Smooth muscle cell of the brain vasculature (primary cell): ENCODE results near the gene HSPB9.
"Not testable (repeated sequence)": the region's sequence is repeated elsewhere in the genome, so short reads cannot be mapped to it uniquely, and the experiment has no call there.

Source experiments
- DNase-seq: peaks from one replicate; pipeline ENCODE4 v3.0.0-alpha.2; 2012; ENCODE audit warnings: low read depth, low spot score

Gene HSPB9

DNA sequence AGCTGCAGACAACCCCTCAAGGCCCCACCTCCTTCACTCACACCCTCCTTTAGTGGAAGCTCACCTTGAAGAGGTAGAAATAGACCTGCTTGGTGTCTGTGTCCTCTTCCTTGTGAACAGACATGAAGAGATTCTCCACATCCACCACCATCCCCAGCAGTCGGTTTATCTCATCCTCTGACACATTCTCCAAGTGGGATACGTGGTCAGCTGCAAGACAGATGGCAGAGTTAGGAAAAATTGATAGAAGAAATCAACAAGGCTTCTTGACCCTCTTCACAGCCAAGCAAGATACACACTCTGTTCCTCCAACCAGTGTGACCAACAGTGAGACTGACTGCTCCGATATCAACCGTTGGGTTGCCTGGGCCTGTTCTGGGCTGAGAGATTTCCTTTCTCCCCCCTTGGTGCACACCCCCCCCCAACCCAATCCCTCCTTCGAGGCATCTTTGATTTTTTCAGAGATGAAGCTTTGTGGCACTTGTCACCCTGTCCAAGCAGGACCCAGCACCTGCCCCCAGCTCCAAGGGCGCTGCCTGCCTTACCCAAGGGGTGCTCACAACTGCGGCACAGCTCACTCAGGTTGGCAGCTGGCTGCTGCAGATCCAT is 2.3 kb upstream of the HSPB9 start:
- no peak for DNase-seq

DNA sequence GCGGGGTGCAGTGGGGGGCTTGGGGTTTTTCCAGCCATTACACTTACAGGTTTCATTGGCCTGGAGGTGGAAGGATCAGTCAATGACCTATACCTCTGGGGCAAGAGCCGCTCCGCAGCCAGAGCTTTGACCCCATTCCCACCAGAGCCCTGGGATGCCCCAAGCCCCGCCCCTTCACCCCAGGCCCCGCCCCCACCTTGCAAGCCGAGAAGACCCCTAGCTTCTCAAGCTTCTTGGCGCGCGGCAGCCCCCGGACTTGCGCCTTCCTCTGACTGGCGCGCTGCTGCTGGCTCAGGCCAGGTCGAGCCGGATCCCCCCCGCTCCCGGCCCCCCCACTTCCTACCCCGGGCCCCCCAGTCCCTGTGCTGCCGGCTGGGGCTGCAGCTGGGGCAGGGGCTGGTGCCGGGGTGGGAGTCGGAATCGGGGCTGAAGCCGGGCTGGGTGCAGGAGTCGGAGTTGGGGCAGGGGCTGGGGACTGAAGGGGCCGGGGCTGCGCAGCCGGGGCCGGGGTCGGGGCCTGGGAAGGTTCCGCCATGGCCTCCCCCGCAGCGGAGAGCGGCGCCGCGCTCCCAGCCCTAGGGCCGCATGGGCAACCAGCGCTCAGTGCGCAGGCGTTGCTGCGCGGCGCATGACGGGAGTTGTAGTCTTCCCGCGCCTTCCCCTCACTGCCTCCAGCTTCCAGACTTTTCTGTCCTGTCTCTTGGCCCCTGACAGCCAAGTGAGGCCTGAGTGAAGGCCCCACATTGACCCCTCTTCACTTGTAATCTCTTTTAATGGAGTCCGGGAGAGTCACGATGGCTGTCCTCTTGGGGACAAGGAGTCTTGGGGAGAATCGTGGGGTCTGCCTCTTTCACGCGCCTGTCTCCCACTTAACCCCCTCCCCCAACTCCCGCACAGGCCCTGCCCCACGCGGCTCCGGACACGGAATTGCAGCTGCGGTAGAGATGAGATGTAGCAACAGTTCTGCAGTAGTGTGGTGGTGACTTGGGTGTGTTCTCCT is 1.5 kb upstream of the HSPB9 start, which contains the start of gene KAT2A:
Gene KAT2A, minus strand, starts transcription at position 598 of the 1,000 bp plus-strand sequence. Its CDS starts 63 bp downstream, at position 535.
- DNase-seq: peak; percentile 39

DNA sequence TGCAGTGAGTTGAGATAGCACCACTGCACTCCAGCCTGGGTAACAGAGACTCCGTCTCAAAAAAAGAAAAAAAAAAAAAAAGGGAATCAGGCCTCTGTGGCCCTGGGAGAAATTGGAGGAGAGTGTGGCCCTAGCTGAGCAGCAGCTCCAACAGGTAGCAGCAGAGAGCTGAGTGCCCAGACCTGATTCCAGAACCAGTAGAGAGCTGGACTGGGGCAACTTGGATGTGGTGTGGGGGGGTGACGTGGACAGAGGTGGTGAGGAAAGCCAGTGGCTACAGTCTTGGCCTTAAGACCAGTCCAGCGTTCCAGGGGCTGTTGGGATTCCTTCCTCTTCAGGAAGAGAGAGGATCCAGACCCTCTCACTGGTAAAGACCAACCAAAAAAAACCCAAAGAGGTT is 1.7 kb downstream of the HSPB9 start:
- DNase-seq: no peak

DNA sequence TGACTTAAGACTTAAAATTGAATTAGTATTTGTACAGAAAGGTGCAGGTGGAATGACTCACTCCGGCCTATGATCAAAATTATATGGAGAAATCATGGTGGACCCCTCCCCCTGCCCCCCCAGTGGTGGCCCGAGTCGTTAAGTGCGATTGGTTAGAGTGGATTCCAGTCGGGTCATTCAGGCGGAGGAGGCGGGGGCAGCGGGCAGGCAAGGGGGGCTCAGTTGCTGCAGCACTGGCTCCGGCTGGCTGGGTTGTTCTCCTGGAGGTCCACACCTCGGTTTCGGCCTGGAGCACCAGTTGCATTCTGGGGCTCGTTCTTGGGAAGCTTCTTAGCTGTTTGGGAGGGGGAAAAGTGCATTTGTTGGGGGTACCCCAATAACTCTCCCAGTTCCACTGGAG is 3.0 kb downstream of the HSPB9 start:
- no peak for DNase-seq

DNA sequence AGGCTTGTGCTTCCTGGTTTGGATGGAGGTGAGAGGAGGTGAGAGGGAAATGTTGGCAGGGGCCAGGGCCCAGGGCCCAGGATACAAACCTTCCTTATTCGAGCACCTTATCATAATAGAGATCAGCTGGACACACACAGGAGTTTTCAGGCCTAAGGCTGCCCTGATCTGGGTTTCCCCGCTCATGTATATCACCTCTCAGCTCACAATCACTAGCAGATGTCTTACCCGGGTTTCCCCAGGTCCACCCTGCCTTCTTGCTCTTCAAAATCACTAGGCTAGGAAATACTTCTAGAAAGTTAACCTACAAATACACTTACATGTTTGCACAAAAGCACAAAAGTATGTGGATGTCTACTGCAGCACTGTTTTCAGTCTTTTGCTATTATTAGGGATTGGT is 4.2 kb downstream of the HSPB9 start:
- DNase-seq: no peak

DNA sequence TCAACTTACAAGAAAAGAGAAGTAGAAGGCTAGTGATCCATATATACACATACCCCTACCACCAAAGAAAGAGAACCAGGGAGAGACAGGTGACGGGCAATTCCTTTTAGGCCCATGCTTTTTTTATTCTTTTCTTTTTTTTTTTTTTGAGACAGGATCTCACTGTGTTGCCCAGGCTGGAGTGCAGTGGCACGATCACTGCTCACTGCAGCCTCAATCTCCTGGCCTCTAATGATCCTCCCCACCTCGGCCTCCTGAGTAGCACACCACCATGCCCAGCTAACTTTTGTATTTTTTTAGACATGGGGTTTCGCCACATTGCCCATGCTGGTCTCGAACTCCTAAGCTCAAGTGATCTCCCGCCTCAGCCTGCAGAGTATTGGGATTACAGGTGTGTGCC is 4.8 kb downstream of the HSPB9 start:
- DNase-seq: no peak

DNA sequence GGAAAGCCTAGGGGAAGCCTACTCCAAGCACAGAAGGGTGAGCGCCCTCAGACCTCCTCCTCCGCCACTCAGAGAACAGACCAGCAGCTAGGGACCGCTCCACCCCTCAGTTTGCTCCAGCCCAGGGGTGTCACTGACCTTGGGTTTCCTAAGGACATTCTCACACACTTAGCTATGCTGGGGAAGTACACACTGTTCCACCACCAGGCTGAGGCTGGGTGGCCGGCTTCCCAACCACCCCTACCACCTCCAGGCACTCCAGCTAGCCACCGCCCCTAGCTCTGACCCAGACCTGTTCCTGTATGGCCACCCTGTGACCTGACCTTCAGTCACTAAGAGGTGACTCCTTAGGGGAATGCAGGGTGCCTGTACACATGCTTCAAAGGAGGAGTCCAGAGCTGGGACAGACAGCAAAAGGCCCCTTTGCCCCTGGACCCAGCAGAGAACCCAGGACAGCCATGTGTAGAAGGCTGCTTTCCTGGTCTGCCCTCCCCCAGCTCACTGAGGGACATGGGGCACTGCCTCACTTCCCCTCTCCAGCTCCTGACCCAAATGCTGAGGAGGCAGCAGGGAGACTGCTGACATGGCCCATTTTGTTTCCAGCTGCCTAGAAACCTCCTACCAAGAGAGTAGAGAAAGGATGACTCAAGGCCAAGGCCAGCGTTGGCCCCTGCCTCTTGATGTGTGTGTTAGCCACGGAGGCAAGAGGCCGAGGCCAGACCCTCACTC is 6.7 kb downstream of the HSPB9 start:
- no peak for DNase-seq

DNA sequence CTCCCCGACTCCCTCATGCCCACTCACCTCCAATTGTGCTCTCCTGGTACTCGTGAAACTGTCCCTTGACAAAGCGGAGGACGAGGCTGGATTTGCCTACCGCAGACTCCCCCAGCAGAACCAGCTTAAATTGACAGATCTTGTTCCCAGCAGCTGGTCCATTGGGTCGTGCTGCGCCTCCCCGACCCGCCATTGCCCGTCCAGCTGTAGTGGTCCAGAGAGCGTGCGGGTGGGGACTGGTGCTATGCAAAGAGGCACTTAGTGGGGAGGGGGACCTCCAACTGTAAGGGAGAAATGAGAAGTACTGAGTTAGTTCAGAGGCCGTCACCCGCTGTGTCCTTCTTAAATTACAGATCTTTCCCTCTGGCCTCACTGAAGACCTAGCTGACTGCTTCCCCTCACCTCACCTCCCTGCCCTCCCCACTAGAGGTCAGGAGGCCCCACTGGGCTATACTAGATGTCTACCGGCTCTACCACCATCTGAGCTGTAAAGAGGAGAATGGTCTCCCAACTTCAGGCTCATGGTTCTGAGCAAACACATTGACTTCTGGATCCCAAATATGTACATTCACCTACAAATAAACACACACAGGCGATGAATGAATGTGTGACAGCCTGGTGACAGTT is 7.8 kb downstream of the HSPB9 start:
- DNase-seq: no peak

DNA sequence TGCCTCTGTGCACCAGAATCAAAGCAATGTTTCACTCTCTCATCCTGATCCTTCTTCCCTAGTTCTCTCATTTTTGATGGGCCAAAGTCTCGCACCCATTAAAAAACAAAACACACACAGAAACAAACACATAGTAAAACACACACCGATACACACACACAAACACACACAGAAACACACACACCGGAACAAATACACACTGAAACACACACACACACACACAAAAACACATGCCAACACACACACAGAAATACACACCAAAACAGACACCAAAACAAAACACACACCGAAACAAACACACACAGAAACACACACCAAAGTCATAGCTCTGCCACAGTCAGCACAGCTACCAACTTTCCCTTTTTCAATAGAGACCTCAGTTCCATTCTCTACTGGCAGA is 8.6 kb downstream of the HSPB9 start:
- DNase-seq: no peak

DNA sequence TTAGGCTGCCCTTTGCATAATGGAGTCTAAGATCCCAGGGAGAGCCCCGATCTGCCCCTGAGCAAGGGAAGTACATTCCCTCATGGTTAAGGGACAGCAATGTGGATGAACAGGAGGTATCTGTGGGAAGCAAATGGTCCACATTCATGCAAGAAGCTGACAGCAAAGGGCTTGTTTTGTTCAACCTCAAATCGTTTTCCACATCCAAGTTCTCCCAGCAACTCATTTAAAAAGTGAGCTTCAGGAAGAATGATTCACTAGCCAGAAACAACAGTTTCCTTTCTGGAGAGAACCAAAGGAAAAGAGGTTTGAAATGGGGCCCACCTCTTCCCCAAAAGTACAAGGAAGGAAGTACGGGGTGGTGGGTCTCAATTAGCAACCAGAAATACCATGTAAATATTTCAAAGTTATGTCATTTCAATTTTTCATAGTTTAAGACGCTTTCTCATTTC is 9.4 kb downstream of the HSPB9 start:
- no peak for DNase-seq

DNA sequence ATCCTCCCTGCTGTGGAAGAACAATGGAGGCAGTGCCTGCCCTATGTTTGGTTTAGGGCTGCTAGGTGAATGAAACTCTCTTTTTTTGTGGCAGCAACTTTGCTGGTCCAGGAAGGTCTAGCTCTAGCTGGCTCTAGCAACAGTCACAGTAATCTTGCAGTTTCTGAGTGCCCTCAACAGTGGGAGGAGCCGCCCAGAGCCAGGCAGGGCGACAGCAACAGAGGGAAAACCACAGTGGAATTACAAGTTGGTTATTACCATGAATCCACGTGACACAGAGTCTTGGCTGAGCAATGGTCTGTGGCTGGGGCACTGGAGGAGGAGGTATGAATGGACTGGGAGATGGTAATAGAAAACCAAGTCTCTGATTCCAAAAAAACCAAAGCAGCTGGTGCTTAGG is 10.3 kb downstream of the HSPB9 start:
- DNase-seq: no peak

DNA sequence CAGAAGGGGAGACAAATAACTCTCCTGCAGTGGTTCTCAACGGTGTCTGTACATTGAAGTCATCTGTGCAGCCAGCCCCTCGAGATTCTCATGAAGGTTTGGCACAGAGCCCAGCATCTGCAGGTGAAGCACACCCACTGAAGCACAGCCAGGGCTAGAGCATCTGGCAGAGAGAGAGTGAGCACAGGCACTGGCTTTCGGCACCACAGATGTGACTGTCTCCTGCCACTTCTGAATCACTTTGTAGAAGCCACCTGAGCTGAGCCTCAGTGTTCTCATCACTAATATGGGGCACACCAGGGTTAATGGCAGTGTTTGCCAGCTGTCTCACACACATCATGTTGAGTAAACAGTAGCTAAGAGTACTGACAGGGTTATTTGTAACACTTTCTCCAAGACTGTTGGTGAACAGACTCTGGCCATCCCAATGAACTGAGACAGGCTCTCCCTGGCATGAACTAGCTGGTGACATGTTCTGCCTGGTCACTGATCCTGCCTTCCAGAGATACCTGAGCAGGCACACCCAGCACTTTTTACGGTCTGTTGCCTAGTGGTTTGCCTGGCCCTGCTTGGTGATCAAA is 10.9 kb downstream of the HSPB9 start:
- DNase-seq: no peak

DNA sequence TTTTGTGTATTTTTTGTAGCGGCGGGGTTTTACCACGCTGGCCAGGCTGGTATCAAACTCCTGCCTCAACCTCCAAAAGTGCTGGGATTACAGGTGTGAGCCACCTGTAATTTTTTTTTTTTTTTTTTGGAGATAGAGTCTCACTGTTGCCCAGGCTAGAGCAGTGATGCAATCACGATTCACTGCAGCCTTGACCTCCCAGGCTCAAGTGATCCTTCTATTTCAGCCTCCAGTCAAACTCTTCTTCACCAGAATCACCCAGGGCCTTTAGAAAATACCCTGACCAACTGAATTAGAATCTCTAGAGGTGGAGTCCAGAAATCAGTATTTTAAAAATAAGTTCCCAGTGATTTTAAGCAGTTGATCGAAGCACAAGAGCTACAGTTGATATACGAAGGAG is 12.5 kb downstream of the HSPB9 start:
- DNase-seq: no peak

DNA sequence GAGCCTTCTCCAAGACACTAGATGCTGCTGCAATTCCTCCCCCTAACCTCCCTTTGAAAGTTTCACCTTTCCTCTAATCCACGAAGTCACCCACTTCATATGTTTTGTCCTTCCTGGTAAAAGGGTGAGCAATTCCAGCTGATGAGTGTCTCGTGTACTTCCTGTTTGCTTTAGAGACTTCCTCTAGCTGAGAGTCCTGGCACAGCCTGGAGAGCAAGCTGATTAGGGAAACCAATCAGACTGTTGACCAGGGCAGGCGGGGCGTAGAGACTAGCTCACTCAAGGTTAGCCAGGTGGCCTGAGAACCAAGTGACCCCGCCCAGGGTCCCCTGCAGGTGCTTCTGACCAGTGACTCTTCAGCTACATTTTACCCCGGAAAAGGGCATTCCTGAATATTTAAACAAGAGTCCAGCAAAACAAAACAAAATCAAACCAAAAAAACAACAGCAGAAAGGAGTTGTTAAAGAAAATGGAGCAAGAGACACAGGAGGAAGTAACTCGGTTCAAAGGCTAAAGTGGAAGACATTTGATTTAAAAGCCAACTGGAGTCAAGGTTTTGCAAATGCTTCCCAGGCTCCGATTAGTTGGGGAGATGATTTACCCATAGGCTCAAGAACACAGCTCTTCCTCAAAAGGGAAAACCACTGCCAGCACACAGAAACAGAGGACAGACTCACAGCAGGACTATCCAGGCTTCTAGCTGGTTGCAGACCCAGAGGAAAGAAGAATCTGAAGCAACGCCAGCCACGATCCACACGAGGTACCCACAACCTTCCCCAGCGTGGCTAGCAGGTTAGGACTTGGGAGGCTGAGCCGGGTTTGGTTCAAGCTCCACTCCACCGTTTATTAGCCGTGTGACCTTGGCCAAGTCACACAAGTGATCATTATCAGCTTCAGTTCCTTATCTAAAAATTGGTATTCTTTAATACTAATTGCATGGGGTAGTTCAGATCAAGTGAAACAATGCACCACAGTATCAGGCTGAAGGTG is 13.4 kb downstream of the HSPB9 start:
- no peak for DNase-seq

DNA sequence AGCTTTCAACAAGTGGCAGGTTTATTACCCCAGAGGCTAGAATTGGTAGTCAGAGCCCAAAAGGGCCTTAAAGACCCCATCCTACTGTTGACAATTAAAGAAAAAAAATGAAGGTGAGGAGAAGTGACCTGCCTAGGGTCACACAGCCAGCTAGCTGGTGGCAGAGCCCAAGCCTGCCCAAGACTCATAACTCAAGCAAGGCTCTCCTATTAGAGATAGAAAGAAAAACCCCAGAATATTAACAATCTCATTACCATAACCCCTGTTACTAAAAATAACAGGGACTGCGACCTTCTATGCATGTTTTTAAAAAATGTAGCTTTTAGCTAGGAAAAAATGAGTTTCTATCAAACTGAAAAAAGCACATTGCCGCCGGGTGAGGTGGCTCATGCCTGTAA is 14.0 kb downstream of the HSPB9 start:
- no peak for DNase-seq

DNA sequence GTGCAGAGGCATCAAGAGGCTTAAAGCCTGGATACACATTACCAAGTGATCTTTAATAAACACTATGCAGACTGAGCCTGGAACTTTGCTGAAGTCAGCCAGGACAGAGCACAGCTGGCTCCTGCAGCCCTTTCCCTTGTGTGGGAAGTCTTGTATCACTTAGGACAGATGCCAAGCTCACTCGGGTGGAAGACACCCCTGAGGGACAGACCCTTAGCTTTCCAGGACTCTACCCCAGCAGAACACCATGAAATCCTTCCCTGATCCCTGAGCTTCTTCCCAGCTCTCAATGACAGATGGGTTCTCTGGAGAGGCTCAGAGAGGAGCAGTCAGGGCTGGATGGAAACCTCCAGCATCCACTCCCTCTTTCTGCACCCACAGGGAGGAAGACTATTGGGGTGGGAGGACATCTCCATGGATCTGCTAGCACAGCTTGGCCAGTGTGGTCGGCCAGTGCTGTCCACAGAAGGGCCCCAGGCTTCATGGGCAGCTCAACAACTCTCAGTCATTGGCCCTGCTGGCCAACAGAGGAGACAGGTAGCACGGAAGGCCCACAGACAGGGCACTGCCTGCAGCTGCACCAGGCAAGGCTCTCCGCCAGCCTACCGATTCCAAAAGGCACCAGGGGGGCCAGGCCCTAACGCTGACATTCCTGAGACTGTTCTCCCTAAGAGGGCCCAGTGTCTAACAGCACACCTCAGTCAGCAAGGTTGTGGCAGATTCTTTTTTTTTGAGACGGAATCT is 16.3 kb downstream of the HSPB9 start:
- DNase-seq: no peak

DNA sequence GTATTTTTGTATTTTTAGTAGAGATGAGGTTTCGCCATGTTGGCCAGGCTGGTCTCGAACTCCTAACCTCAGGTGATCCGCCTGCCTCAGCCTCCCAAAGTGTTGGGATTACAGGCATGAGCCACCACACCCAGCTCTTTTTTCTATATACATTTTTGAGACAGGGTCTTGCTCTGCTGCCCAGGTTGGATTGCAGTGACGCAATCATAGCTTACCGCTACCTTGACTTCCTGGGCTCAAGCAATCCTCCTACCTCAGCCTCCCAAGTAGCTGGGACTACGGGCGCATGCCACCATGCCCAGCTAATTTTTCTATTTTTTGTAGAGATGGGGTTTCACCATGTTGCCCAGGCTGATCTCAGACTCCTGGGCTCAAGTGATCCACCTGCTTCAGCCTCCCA is 18.1 kb downstream of the HSPB9 start:
- DNase-seq: not testable (repeated sequence)

DNA sequence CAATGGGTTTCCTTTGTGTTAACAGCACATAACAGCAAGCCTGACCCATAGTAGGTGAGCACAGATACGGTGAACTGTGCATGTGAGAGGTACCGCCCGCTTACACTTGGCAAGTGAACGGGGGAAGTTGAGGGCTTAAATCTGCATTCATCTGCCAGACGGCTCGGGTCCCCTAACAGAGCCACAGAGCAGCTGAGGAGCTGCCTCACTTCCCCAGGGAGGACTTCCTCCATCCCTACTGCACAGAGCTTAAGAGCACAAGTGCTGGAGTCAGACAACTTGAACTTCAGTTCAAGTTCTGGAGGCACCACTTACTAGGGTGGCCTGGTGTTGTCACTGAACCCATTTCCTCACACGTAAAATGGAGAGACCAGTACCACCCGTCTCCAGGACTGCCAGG is 18.8 kb downstream of the HSPB9 start:
- no peak for DNase-seq

DNA sequence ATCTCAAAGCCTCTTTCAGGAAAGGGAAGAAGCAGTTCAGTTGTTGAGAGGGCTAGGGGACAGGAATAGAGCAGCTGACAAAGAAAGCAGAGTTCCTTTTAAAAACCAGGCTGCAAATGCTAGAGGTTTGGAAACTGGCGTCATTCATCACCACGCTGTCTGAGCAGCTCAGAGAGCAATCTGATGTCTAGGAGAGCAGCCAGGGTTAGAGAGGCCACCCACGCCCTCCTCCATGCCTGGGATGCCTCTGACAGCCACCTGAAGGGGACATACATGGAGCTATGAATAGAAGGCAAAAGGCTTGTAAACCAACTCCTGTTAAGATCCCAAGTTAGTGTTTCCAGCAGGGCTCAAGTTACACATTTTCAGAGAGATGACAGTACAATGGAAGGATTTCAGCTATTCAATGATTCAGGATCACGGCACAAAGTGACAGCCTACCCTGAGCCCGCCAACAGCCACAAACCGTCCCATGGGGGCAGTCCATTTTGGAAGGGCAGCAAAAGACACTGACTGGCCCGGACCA is 19.8 kb downstream of the HSPB9 start:
- DNase-seq: no peak
